Ecto neural progenitor cell (in vitro differentiated cells): ENCODE data around the gene PLXNA2.

Source experiments
- DNase-seq: peaks from one replicate; pipeline ENCODE4 v3.0.0-alpha.2; 2018; ENCODE audit warnings: low spot score

PLXNA2 gene

GRCh38 chr1:208162903-208163302, 81.3 kb downstream of the PLXNA2 start:
- DNase-seq, result no peak

GRCh38 chr1:208161656-208162375, 82.4 kb downstream of the PLXNA2 start:
- DNase-seq, result no peak

GRCh38 chr1:208161005-208161404, 83.2 kb downstream of the PLXNA2 start:
- DNase-seq, result no peak

GRCh38 chr1:208160259-208160819, 83.8 kb downstream of the PLXNA2 start:
- DNase-seq, result no peak

GRCh38 chr1:208159555-208160258, 84.5 kb downstream of the PLXNA2 start:
- no peak for DNase-seq

GRCh38 chr1:208158640-208159554, 85.3 kb downstream of the PLXNA2 start:
- no peak for DNase-seq

- DNase-seq, result no peak
Observed at GRCh38 chr1:208157769-208158168, 86.4 kb downstream of the PLXNA2 start.

GRCh38 chr1:208156741-208157140, 87.4 kb downstream of the PLXNA2 start:
- no peak for DNase-seq

GRCh38 chr1:208156310-208156709, 87.9 kb downstream of the PLXNA2 start:
- no peak for DNase-seq

- no peak for DNase-seq
Observed at GRCh38 chr1:208154679-208155642, 89.2 kb downstream of the PLXNA2 start.

- DNase-seq, result no peak
Observed at GRCh38 chr1:208154040-208154439, 90.1 kb downstream of the PLXNA2 start.

- no peak for DNase-seq
Observed at GRCh38 chr1:208153386-208153785, 90.8 kb downstream of the PLXNA2 start.

GRCh38 chr1:208151728-208152598, 92.2 kb downstream of the PLXNA2 start:
- no peak for DNase-seq

GRCh38 chr1:208150833-208151458, 93.2 kb downstream of the PLXNA2 start:
- DNase-seq, result no peak

GRCh38 chr1:208149776-208150514, 94.2 kb downstream of the PLXNA2 start:
- no peak for DNase-seq

- no peak for DNase-seq
Observed at GRCh38 chr1:208149213-208149612, 95.0 kb downstream of the PLXNA2 start.

- DNase-seq, result no peak
Observed at GRCh38 chr1:208148380-208148779, 95.8 kb downstream of the PLXNA2 start.

GRCh38 chr1:208146650-208147049, 97.5 kb downstream of the PLXNA2 start:
- no peak for DNase-seq

- DNase-seq, result no peak
Observed at GRCh38 chr1:208145167-208145566, 99.0 kb downstream of the PLXNA2 start.
